GM20000 (cell line): ENCODE results near the gene ABCG5.

Experiments
- DNase-seq: peaks from one replicate; pipeline ENCODE4 v3.0.0; 2012; ENCODE audit warnings: low spot score
- CTCF ChIP-seq: IDR thresholded peaks from 2 replicates; pipeline ENCODE4 v1.5.1; 2012; ENCODE audit warnings: mild to moderate bottlenecking, control low read depth; ENCODE audit errors: extremely low read depth, missing control alignments

Gene ABCG5

GRCh38 chr2:43832457-43832856 lies 6.2 kb downstream of the ABCG5 start:
- no peak for DNase-seq
- TF ChIP-seq CTCF: no peak

GRCh38 chr2:43831543-43832294 lies 6.9 kb downstream of the ABCG5 start:
- no peak for TF ChIP-seq CTCF
- DNase-seq: no peak

DNA sequence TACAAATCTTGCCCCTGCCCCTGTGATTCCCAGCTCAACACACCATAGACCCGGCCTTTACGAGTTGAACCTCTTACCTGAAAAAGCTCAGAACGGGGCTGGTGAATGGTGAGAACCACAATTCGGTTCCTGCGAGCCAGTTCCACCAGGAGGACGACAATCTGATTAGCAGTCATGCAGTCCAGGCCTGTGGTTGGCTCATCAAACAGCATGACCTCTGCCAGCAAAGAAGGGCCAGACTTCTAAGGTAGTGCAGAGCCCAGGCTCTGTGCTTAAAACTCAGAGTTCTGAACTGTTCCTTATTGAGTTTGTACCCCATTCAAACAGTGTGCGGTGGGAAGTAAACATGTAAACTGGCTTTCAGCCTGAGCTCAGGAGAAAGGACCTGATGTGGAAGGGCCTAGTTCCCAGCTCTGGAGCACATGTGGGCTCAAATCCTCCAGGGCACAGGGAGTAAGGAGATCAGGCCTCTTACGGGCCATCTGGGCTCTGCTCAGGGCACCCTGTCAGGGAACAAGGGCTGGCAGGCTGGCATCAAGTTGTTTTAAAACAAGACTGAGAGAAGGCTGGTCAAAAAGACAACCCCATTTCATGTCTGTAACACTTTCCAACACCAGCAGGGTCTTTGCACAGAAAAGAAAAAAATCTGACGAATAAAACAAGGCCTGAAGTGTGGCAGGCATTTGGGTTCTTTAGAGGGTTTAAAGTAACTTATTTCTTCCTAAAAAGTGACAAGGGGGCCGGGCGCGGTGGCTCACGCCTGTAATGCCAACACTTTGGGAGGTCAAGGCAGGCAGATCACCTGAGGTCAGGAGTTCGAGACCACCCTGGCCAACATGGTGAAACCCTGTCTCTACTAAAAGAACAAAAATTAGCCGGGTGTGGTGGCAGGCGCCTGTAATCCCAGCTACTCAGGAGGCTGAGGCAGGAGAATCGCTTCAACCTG lies 12.1 kb downstream of the ABCG5 start:
- TF ChIP-seq CTCF: no peak
- no peak for DNase-seq

GRCh38 chr2:43825841-43826240 lies 12.8 kb downstream of the ABCG5 start:
- TF ChIP-seq CTCF: no peak
- no peak for DNase-seq

- TF ChIP-seq CTCF: no peak
- DNase-seq: no peak
These were observed 13.6 kb downstream of the ABCG5 start for GRCh38 chr2:43824951-43825493.

GRCh38 chr2:43824512-43824911 lies 14.1 kb downstream of the ABCG5 start:
- DNase-seq: no peak
- no peak for TF ChIP-seq CTCF

- DNase-seq: no peak
- no peak for TF ChIP-seq CTCF
These were observed 14.9 kb downstream of the ABCG5 start for GRCh38 chr2:43823751-43824150.
